Neural progenitor cell (in vitro differentiated cells): ENCODE data around the gene TOR1AIP2. TPM values are rescaled to one million over a fixed set of nuclear protein-coding genes. Genes with fewer than 3 reads are reported as not detected.

Experiments
- DNase-seq: peaks from one replicate; pipeline ENCODE4 v3.0.0-alpha.2; 2016; ENCODE audit warnings: low spot score
- H2AFZ ChIP-seq: fragments of 200-600 bp; sonication (generic); replicated peaks from 2 replicates; pipeline ENCODE4 v1.6.1; 2016; ENCODE audit warnings: antibody characterized with exemption
- H3F3A ChIP-seq: fragments of 200-600 bp; sonication (generic); 2 replicates; pipeline ENCODE4 v1.6.1; 2016; ENCODE audit warnings: antibody characterized with exemption, low read depth
- H3K27ac ChIP-seq: fragments of 200-600 bp; sonication (generic); 2 replicates; pipeline ENCODE4 v1.5.1; 2016; ENCODE audit warnings: mild to moderate bottlenecking
- H3K27me3 ChIP-seq: fragments of 200-600 bp; sonication (generic); 2 replicates; pipeline ENCODE4 v1.6.1; 2016; ENCODE audit warnings: mild to moderate bottlenecking, moderate library complexity
- H3K36me3 ChIP-seq: fragments of 200-600 bp; sonication (generic); 2 replicates; pipeline ENCODE4 v1.5.1; 2016
- H3K4me1 ChIP-seq: fragments of 200-600 bp; sonication (generic); 2 replicates; pipeline ENCODE4 v1.6.1; 2016; ENCODE audit warnings: mixed run types
- H3K4me2 ChIP-seq: fragments of 200-600 bp; sonication (generic); 2 replicates; pipeline ENCODE4 v1.6.1; 2016
- H3K4me3 ChIP-seq: fragments of 200-600 bp; sonication (generic); 2 replicates; pipeline ENCODE4 v1.5.1; 2016
- H3K79me2 ChIP-seq: fragments of 200-600 bp; sonication (generic); 2 replicates; pipeline ENCODE4 v1.6.1; 2016; ENCODE audit warnings: low read depth
- H3K9ac ChIP-seq: fragments of 200-600 bp; sonication (generic); 2 replicates; pipeline ENCODE4 v1.6.1; 2016
- H3K9me3 ChIP-seq: fragments of 200-600 bp; sonication (generic); 2 replicates; pipeline ENCODE4 v1.5.1; 2016; ENCODE audit warnings: low read depth
- H4K20me1 ChIP-seq: fragments of 200-600 bp; sonication (generic); 2 replicates; pipeline ENCODE4 v1.6.1; 2016; ENCODE audit warnings: low read depth
- H3K27ac Mint-ChIP-seq: 3 replicates; pipeline ENCODE4 v1.8.0; 2021; ENCODE audit warnings: mixed read lengths
- H3K27me3 Mint-ChIP-seq: 2 replicates; pipeline ENCODE4 v1.8.0; 2022; ENCODE audit warnings: low read depth, mild to moderate bottlenecking, inconsistent platforms, moderate library complexity, mixed read lengths; ENCODE audit not compliant: insufficient read depth
- H3K36me3 Mint-ChIP-seq: 3 replicates; pipeline ENCODE4 v1.8.0; 2021; ENCODE audit warnings: mixed read lengths
- H3K4me1 Mint-ChIP-seq: 3 replicates; pipeline ENCODE4 v1.8.0; 2021; ENCODE audit warnings: mixed read lengths
- H3K4me3 Mint-ChIP-seq: 3 replicates; pipeline ENCODE4 v1.8.0; 2021; ENCODE audit warnings: mild to moderate bottlenecking, moderate library complexity, mixed read lengths
- H3K9me3 Mint-ChIP-seq: 3 replicates; pipeline ENCODE4 v1.8.0; 2020; ENCODE audit warnings: mixed read lengths
- CTCF ChIP-seq: fragments of 200-600 bp; sonication (generic); IDR thresholded peaks from 2 replicates; pipeline ENCODE4 v1.5.1; 2017; ENCODE audit warnings: antibody characterized with exemption, mild to moderate bottlenecking
- EZH2 ChIP-seq: fragments of 200-600 bp; sonication (generic); IDR thresholded peaks from 2 replicates; pipeline ENCODE4 v1.6.1; 2017; ENCODE audit warnings: antibody characterized with exemption, mild to moderate bottlenecking, moderate library complexity
- EZH2phosphoT487 ChIP-seq: fragments of 200-600 bp; sonication (generic); IDR thresholded peaks from 2 replicates; pipeline ENCODE4 v1.6.1; 2017; ENCODE audit warnings: antibody characterized with exemption
- total RNA-seq: library from RNA; depleted of rRNA; stranded (reverse); fragments of >200 nt; gene quantifications from 2 replicates; pipeline ENCODE4 v1.2.3, GENCODE V29; 2015; ENCODE audit warnings: low replicate concordance

The TOR1AIP2 gene
- total RNA-seq, 1 donor from 2014 or later = 89.5 TPM

- Histone ChIP-seq H3K27me3 (peaks cover 38% of the 10 kb centered on the region), H3K9me3 (no peaks in the 10 kb centered on the region), H3K4me3 (no peak overlapping the region), H2AFZ (no peak overlapping the region), H3F3A (no peaks in the 10 kb centered on the region), H3K79me2 (no peaks in the 10 kb centered on the region), H3K4me2 (no peak overlapping the region), H3K4me1 (peaks cover 12% of the 10 kb centered on the region), H4K20me1 (no peaks in the 10 kb centered on the region), H3K36me3 (no peaks in the 10 kb centered on the region), H3K27ac (no peak overlapping the region), H3K9ac (no peak overlapping the region)
- H3K27ac Mint-ChIP-seq = no peak overlapping the region
- peaks cover 9% of the 10 kb centered on the region for H3K27me3 Mint-ChIP-seq
- TF ChIP-seq EZH2phosphoT487 = no peak
- no peak for TF ChIP-seq CTCF
- no peak for TF ChIP-seq EZH2
- H3K4me3 Mint-ChIP-seq = no peak overlapping the region
- H3K4me1 Mint-ChIP-seq = peaks cover 44% of the 10 kb centered on the region
- H3K9me3 Mint-ChIP-seq = no peaks in the 10 kb centered on the region
- DNase-seq = no peak
- H3K36me3 Mint-ChIP-seq = no peaks in the 10 kb centered on the region
Observed at GRCh38 chr1:179817789-179818188, 59.8 kb downstream of the TOR1AIP2 start.

DNA sequence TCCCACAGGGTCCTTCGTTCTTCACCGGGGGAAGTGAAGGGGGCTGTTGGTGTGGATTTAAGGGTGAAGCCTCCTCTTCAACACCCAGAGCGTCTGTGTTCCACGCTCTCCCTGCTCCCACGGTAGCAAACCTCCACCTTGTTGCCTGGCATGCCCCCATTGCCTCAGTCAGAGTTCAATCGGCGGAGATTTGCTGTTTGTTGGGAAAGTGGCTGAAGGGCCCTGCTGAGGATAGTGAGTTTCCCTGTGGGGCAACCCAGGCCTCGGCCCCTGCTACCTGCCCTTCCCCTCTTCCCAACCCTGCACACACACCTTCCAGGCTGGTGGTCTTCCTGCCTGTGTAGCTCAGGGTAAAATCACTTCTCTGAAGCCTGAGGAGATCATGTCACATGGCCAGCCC, 60.5 kb downstream of the TOR1AIP2 start:
- TF ChIP-seq EZH2 (no peak), CTCF (no peak)

DNA sequence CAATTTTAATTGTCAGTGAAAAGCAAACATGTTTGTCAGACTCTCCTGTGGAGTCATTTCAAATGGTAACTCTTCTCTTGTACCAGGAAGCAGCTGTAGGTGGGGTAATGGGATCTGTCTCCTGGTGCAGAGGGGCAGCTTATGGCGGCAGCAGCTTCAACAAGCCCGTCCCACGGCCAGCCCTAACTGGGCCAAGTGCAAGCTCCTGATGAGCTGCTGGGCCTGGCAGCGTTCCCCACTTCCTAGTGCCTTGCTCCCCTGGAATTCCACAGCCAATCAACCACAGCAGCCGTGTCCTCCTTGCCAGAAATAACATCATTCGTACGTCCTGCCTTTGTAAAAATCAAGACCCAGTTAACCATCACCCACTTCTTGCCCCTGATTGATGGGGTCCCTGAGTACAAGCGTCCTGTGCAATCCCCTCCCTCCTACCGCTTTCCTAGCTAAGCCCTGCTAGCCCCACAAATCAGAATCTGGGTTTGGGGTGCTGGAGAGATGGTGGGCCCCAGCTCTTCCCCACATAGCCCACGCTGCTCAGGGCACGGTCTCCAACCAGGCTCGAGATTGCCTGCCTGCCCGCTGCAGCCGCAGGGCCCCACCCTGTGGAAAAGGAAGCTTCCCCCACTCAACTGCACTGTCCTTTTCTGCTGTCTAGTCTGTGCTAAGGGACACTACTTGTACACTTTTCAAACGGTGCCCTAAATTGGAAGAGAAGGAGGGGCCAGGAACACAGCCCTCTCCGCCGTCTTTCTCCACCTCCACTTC, 61.2 kb downstream of the TOR1AIP2 start:
- Histone ChIP-seq H3F3A (no peaks in the 10 kb centered on the region), H3K4me2 (no peak overlapping the region)

More for the DNA sequence above, 60.5 kb downstream of the TOR1AIP2 start:
- no peak for DNase-seq
- Histone ChIP-seq H2AFZ (peak overlapping the region; percentile 63), H3K9ac (no peak overlapping the region), H3K27ac (no peak overlapping the region), H3K4me3 (no peak overlapping the region), H3K36me3 (no peaks in the 10 kb centered on the region), H3K9me3 (no peaks in the 10 kb centered on the region), H3K4me1 (peaks cover 12% of the 10 kb centered on the region), H4K20me1 (no peaks in the 10 kb centered on the region), H3K27me3 (peaks cover 38% of the 10 kb centered on the region), H3K79me2 (no peaks in the 10 kb centered on the region), H3F3A (no peaks in the 10 kb centered on the region), H3K4me2 (no peak overlapping the region)
- H3K4me3 Mint-ChIP-seq = no peak overlapping the region
- H3K4me1 Mint-ChIP-seq = peaks cover 44% of the 10 kb centered on the region
- H3K36me3 Mint-ChIP-seq = no peaks in the 10 kb centered on the region
- H3K27me3 Mint-ChIP-seq = peaks cover 3% of the 10 kb centered on the region
- no peak overlapping the region for H3K27ac Mint-ChIP-seq
- no peaks in the 10 kb centered on the region for H3K9me3 Mint-ChIP-seq

More for the DNA sequence above, 61.2 kb downstream of the TOR1AIP2 start:
- no peak overlapping the region for H3K9ac ChIP-seq
- peaks cover 12% of the 10 kb centered on the region for H3K4me1 ChIP-seq
- no peak for TF ChIP-seq EZH2
- TF ChIP-seq EZH2phosphoT487 = no peak
- TF ChIP-seq CTCF = no peak
- no peaks in the 10 kb centered on the region for H3K9me3 ChIP-seq
- no peak for DNase-seq
- H3K36me3 ChIP-seq = no peaks in the 10 kb centered on the region
- peak overlapping the region; percentile 90 for H3K4me3 Mint-ChIP-seq
- no peak overlapping the region for H3K27ac Mint-ChIP-seq
- no peaks in the 10 kb centered on the region for H3K79me2 ChIP-seq
- peaks cover 38% of the 10 kb centered on the region for H3K27me3 ChIP-seq
- peaks cover 3% of the 10 kb centered on the region for H3K27me3 Mint-ChIP-seq
- no peak overlapping the region for H3K4me3 ChIP-seq
- H3K9me3 Mint-ChIP-seq = no peaks in the 10 kb centered on the region
- no peak overlapping the region for H3K27ac ChIP-seq
- H3K36me3 Mint-ChIP-seq = no peaks in the 10 kb centered on the region
- no peak overlapping the region for H2AFZ ChIP-seq
- peaks cover 44% of the 10 kb centered on the region for H3K4me1 Mint-ChIP-seq
- no peaks in the 10 kb centered on the region for H4K20me1 ChIP-seq
